Neural cell (in vitro differentiated cells): Measurements from ENCODE around the gene PDE3B. TPM values are rescaled to one million over a fixed set of nuclear protein-coding genes. Genes with fewer than 3 reads are reported as not detected.
"Not testable (repeated sequence)": the region's sequence is repeated elsewhere in the genome, so short reads cannot be mapped to it uniquely, and the experiment has no call there.

ENCODE experiments used
- H2AFZ ChIP-seq: fragments of 200-600, 300-800 bp; sonication (generic), shearing (Covaris generic); 2 replicates; pipeline ENCODE4 v1.6.0; 2014; ENCODE audit warnings: low read depth, mild to moderate bottlenecking, antibody characterized with exemption, low read length, moderate library complexity
- H3F3A ChIP-seq: fragments of 200-600 bp; shearing (Covaris generic); 2 replicates; pipeline ENCODE4 v1.6.1; 2016; ENCODE audit warnings: mild to moderate bottlenecking, moderate library complexity, mixed read lengths, antibody characterized with exemption, low read length; ENCODE audit not compliant: insufficient read depth, poor library complexity, severe bottlenecking
- H3K27ac ChIP-seq: fragments of 200-600, 300-800 bp; sonication (generic), shearing (Covaris generic); 2 replicates; pipeline ENCODE4 v1.5.1; 2014; ENCODE audit warnings: mild to moderate bottlenecking, low read length, moderate library complexity
- H3K27me3 ChIP-seq: fragments of 300-800, 200-600 bp; sonication (generic), shearing (Covaris generic); 2 replicates; pipeline ENCODE4 v1.6.0; 2014; ENCODE audit warnings: mild to moderate bottlenecking, low read depth, low read length, moderate library complexity; ENCODE audit not compliant: insufficient read depth
- H3K36me3 ChIP-seq: fragments of 300-800, 200-600 bp; sonication (generic), shearing (Covaris generic); 2 replicates; pipeline ENCODE4 v1.5.1; 2014; ENCODE audit warnings: mild to moderate bottlenecking, antibody characterized with exemption, low read length, moderate library complexity; ENCODE audit not compliant: insufficient read depth
- H3K4me2 ChIP-seq: fragments of 300-800, 200-600 bp; sonication (generic), shearing (Covaris generic); 2 replicates; pipeline ENCODE4 v1.6.0; 2014; ENCODE audit warnings: mild to moderate bottlenecking, low read length
- H3K4me3 ChIP-seq: fragments of 300-800, 200-600 bp; sonication (generic), shearing (Covaris generic); 2 replicates; pipeline ENCODE4 v1.5.1; 2014; ENCODE audit warnings: mild to moderate bottlenecking, low read length, moderate library complexity
- H3K79me2 ChIP-seq: fragments of 200-600 bp; shearing (Covaris generic); replicated peaks from 2 replicates; pipeline ENCODE4 v1.6.0; 2014; ENCODE audit warnings: mild to moderate bottlenecking, low read length, moderate library complexity; ENCODE audit not compliant: insufficient read depth
- H3K9ac ChIP-seq: fragments of 300-800, 200-600 bp; sonication (generic), shearing (Covaris generic); 2 replicates; pipeline ENCODE4 v1.6.1; 2016; ENCODE audit warnings: mild to moderate bottlenecking, low read length, mixed read lengths
- H3K9me2 ChIP-seq: fragments of 200-600 bp; shearing (Covaris generic); 2 replicates; pipeline ENCODE4 v1.6.1; 2016; ENCODE audit warnings: mild to moderate bottlenecking, low read length, mixed read lengths; ENCODE audit not compliant: insufficient read depth
- H3K9me3 ChIP-seq: fragments of 200-600, 300-800 bp; sonication (generic), shearing (Covaris generic); 2 replicates; pipeline ENCODE4 v1.6.1; 2016; ENCODE audit warnings: mild to moderate bottlenecking, mixed run types, low read length, moderate library complexity, mixed read lengths
- H4K20me1 ChIP-seq: fragments of 200-600 bp; shearing (Covaris generic); 2 replicates; pipeline ENCODE4 v1.6.1; 2016; ENCODE audit warnings: mild to moderate bottlenecking, mixed run types; ENCODE audit not compliant: insufficient read depth
- EP300 ChIP-seq: fragments of 450-650 bp; conservative IDR thresholded peaks from 2 replicates; pipeline ENCODE4 v1.6.1; 2014; ENCODE audit warnings: antibody characterized with exemption, mild to moderate bottlenecking, moderate library complexity; ENCODE audit not compliant: poor library complexity, severe bottlenecking
- EZH2 ChIP-seq: fragments of 200-600, 300-800 bp; shearing (Covaris generic), sonication (generic); IDR thresholded peaks from 2 replicates; pipeline ENCODE4 v1.6.1; 2014; ENCODE audit warnings: antibody characterized with exemption, low read length, borderline replicate concordance, mild to moderate bottlenecking; ENCODE audit not compliant: insufficient read depth, poor library complexity, severe bottlenecking
- MXI1 ChIP-seq: fragments of 450-650 bp; conservative IDR thresholded peaks from 2 replicates; pipeline ENCODE4 v1.6.1; 2014; ENCODE audit warnings: antibody characterized with exemption, mild to moderate bottlenecking; ENCODE audit not compliant: poor library complexity, severe bottlenecking
- POLR2AphosphoS5 ChIP-seq: IDR thresholded peaks from 2 replicates; pipeline ENCODE4 v1.6.1; 2012
- RAD21 ChIP-seq: fragments of 450-650 bp; conservative IDR thresholded peaks from 2 replicates; pipeline ENCODE4 v1.6.1; 2014; ENCODE audit warnings: antibody characterized with exemption, mild to moderate bottlenecking, moderate library complexity
- SMC3 ChIP-seq: fragments of 450-650 bp; conservative IDR thresholded peaks from 2 replicates; pipeline ENCODE4 v1.6.1; 2014; ENCODE audit warnings: antibody characterized with exemption, mild to moderate bottlenecking, moderate library complexity; ENCODE audit not compliant: poor library complexity
- TAF1 ChIP-seq: IDR thresholded peaks from 2 replicates; pipeline ENCODE4 v1.6.1; 2012; ENCODE audit warnings: low read depth
- polyA plus RNA-seq: library from polyadenylated mRNA; depleted of rRNA; stranded (reverse); fragments of >200 nt; gene quantifications from 2 replicates; pipeline ENCODE4 v1.2.3, GENCODE V29; 2014
- TF ChIP-seq, protein P1 (sequence below): fragments of 450-650 bp; IDR thresholded peaks from 2 replicates; pipeline ENCODE4 v1.5.1; 2014; ENCODE audit warnings: antibody characterized with exemption, mild to moderate bottlenecking, moderate library complexity; ENCODE audit not compliant: poor library complexity, severe bottlenecking
- TF ChIP-seq, protein P2 (sequence below): IDR thresholded peaks from 2 replicates; pipeline ENCODE4 v1.6.1; 2012; ENCODE audit warnings: borderline replicate concordance

PDE3B gene
- polyA plus RNA-seq, 1 donor from 2014 or later = 13.8 TPM

DNA sequence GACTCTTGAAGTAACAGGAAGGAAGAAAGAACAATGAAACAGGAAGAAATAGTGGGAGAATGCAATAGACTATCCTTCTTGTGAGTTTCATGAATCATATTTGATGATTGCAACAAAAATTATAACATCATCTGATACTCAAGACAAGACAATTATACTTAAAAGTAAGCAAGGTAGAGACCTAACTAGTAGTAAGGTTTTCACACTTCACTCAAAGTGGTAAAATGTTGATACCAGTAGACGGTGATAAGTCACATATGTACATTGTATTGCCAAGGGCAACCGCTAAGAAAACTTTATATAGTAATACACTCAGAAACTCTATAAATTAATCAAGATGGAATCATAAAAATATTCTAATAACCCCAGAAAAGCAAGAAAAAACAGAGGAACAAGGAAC, 140.6 kb downstream of the PDE3B start:
- no peaks in the 10 kb centered on the region for H3K9me3 ChIP-seq
- H3K27ac ChIP-seq = no peak overlapping the region
- no peaks in the 10 kb centered on the region for H3K9me2 ChIP-seq
- no peaks in the 10 kb centered on the region for H3K27me3 ChIP-seq
- no peak overlapping the region for H2AFZ ChIP-seq
- no peaks in the 10 kb centered on the region for H4K20me1 ChIP-seq
- H3K79me2 ChIP-seq = no peaks in the 10 kb centered on the region
- no peaks in the 10 kb centered on the region for H3F3A ChIP-seq
- no peak overlapping the region for H3K4me3 ChIP-seq
- H3K4me2 ChIP-seq = no peak overlapping the region
- no peak for TF ChIP-seq MXI1
- no peaks in the 10 kb centered on the region for H3K36me3 ChIP-seq
- H3K9ac ChIP-seq = no peak overlapping the region

DNA sequence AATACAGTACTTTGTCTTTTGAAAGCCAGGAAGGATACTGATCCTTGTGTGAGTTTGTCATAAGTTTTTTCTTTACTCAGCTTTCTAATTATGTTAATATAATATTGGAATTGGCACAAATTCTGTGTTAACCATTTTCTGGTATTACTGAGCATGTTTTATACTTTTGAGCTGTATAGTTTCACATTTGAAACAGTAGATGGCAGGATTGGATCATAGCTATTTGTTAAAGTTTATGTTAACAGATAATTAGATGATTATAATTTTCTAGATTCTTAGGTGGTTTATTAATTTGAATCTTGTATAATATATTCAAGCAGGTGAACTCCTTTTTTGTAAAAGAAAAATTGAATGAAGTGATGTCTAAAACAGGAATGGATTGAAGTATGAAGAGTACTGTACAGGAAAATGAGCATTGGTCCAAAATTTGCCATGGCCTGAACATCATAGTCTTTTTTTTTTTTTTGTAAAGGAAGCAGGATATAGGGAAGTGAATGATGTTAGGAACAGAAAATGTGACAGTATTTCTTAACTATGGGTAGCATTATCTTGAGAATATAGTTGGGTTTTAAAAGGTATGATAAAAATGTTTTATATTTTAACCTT, 146.4 kb downstream of the PDE3B start:
- Histone ChIP-seq H3K9me2 (no peaks in the 10 kb centered on the region), H3K27ac (no peak overlapping the region), H3K27me3 (no peaks in the 10 kb centered on the region), H2AFZ (no peak overlapping the region), H3K79me2 (no peaks in the 10 kb centered on the region), H3K36me3 (no peaks in the 10 kb centered on the region), H3F3A (no peaks in the 10 kb centered on the region), H3K9ac (no peak overlapping the region), H3K9me3 (no peaks in the 10 kb centered on the region), H3K4me2 (no peak overlapping the region), H4K20me1 (no peaks in the 10 kb centered on the region), H3K4me3 (no peak overlapping the region)
- TF ChIP-seq POLR2AphosphoS5 = no peak
- peak; percentile 63 for TF ChIP-seq RAD21
- TF ChIP-seq EZH2 = no peak
- TF ChIP-seq, protein P1, sequence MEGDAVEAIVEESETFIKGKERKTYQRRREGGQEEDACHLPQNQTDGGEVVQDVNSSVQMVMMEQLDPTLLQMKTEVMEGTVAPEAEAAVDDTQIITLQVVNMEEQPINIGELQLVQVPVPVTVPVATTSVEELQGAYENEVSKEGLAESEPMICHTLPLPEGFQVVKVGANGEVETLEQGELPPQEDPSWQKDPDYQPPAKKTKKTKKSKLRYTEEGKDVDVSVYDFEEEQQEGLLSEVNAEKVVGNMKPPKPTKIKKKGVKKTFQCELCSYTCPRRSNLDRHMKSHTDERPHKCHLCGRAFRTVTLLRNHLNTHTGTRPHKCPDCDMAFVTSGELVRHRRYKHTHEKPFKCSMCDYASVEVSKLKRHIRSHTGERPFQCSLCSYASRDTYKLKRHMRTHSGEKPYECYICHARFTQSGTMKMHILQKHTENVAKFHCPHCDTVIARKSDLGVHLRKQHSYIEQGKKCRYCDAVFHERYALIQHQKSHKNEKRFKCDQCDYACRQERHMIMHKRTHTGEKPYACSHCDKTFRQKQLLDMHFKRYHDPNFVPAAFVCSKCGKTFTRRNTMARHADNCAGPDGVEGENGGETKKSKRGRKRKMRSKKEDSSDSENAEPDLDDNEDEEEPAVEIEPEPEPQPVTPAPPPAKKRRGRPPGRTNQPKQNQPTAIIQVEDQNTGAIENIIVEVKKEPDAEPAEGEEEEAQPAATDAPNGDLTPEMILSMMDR = peak; percentile 58
- no peak for TF ChIP-seq SMC3
- TF ChIP-seq, protein P2, sequence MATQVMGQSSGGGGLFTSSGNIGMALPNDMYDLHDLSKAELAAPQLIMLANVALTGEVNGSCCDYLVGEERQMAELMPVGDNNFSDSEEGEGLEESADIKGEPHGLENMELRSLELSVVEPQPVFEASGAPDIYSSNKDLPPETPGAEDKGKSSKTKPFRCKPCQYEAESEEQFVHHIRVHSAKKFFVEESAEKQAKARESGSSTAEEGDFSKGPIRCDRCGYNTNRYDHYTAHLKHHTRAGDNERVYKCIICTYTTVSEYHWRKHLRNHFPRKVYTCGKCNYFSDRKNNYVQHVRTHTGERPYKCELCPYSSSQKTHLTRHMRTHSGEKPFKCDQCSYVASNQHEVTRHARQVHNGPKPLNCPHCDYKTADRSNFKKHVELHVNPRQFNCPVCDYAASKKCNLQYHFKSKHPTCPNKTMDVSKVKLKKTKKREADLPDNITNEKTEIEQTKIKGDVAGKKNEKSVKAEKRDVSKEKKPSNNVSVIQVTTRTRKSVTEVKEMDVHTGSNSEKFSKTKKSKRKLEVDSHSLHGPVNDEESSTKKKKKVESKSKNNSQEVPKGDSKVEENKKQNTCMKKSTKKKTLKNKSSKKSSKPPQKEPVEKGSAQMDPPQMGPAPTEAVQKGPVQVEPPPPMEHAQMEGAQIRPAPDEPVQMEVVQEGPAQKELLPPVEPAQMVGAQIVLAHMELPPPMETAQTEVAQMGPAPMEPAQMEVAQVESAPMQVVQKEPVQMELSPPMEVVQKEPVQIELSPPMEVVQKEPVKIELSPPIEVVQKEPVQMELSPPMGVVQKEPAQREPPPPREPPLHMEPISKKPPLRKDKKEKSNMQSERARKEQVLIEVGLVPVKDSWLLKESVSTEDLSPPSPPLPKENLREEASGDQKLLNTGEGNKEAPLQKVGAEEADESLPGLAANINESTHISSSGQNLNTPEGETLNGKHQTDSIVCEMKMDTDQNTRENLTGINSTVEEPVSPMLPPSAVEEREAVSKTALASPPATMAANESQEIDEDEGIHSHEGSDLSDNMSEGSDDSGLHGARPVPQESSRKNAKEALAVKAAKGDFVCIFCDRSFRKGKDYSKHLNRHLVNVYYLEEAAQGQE = no peak
- TF ChIP-seq EP300 = no peak
- TF ChIP-seq MXI1 = no peak
- TF ChIP-seq TAF1 = no peak

DNA sequence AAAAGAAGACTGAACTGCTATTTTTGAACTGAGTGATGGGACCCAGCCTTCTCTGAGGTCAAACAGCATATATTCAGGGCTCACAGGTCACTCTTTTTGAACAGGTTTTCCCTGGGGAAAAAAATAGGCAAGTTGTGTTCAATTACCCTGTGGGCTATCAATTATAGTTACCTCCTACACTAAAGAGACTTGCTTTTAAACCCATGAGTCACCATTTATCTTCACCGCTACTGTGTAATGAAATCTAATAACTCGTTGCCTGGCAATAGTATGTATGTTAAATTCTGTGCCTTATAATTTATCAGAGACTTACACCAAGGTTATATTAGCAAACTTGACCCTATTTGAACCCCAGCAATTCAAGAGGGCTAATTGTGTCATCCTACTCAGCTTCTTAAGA, 149.9 kb downstream of the PDE3B start:
- Histone ChIP-seq H3K4me2 (no peak overlapping the region), H3K36me3 (no peaks in the 10 kb centered on the region), H3K9me3 (no peaks in the 10 kb centered on the region), H3F3A (no peaks in the 10 kb centered on the region), H3K9ac (no peak overlapping the region), H2AFZ (no peak overlapping the region), H3K4me3 (no peak overlapping the region), H3K9me2 (no peaks in the 10 kb centered on the region), H3K27ac (no peak overlapping the region), H3K79me2 (no peaks in the 10 kb centered on the region), H3K27me3 (no peaks in the 10 kb centered on the region), H4K20me1 (no peaks in the 10 kb centered on the region)
- no peak for TF ChIP-seq TAF1
- no peak for TF ChIP-seq EP300

DNA sequence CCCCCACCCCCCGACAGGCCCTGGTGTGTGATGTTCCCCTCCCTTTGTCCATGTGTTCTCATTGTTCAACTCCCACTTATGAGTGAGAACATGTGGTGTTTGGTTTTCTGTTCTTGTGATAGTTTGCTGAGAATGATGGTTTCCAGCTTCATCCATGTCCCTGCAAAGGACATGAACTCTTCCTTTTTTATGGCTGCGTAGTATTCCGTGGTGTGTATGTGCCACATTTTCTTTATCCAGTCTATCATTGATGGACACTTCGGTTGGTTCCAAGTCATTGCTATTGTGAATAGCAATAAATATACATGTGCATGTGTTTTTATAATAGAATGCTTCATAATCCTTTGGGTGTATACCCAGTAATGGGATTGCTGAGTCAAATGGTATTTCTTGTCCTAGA, 152.4 kb downstream of the PDE3B start:
- not testable (repeated sequence) for H3F3A ChIP-seq, H3K27me3 ChIP-seq, H3K4me2 ChIP-seq, H3K9ac ChIP-seq, H4K20me1 ChIP-seq, H3K4me3 ChIP-seq, H3K36me3 ChIP-seq, H2AFZ ChIP-seq, H3K9me3 ChIP-seq, H3K27ac ChIP-seq, H3K9me2 ChIP-seq, H3K79me2 ChIP-seq
